Dermis blood vessel endothelial cell (primary cell): ENCODE data around the gene PARD6B. TPM values are rescaled to one million over a fixed set of nuclear protein-coding genes. Genes with fewer than 3 reads are reported as not detected.
A peak's percentile ranks its signal among the peaks of the same experiment; 100 is the strongest.
"Not testable (repeated sequence)": the region's sequence is repeated elsewhere in the genome, so short reads cannot be mapped to it uniquely, and the experiment has no call there.

Source experiments
- DNase-seq: peaks from one replicate; pipeline ENCODE4 v3.0.0; 2010
- total RNA-seq: library from RNA; depleted of rRNA; stranded (reverse); fragments of >200 nt; gene quantifications from 2 replicates; pipeline ENCODE4 v1.2.3, GENCODE V29; 2014

The PARD6B gene
- total RNA-seq, 1 donor from 2014 or later: 0.85 TPM

DNA sequence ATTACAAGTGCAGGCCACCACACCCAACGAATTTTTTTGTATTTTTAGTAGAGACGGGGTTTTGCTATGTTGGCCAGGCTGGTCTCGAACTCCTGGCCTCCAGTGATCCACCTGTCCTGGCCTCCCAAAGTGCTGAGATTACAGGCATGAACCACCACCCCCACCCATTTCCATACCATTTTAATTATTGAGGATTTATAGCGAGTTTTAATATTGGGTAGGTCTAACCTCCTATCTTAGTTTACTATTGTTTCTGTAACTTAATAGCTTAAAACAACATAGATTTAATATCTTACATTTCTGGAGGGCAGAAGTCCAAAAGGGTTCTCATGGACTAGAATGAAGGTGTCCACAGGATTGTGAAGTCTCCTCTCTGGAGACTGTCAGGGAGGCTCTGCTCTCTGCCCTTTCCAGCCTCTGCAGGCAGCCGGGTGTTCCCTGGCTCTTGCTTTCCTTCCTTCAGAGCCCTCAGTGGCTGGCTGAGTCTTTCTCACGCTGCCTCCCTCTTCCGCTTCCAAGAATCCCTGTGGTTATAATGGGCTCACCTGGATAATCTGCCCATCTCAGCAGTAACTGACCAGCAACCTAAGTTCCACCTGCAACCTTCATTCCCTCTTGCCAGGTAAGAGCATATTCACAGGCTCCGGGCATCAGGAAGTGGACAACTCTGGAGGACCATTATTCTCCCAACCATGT is 44.9 kb downstream of the PARD6B start:
- no peak for DNase-seq

- DNase-seq: no peak
Measured at GRCh38 chr20:50777373-50777772, 46.0 kb downstream of the PARD6B start.

- DNase-seq: not testable (repeated sequence)
Measured at GRCh38 chr20:50778994-50779393, 47.6 kb downstream of the PARD6B start.

DNA sequence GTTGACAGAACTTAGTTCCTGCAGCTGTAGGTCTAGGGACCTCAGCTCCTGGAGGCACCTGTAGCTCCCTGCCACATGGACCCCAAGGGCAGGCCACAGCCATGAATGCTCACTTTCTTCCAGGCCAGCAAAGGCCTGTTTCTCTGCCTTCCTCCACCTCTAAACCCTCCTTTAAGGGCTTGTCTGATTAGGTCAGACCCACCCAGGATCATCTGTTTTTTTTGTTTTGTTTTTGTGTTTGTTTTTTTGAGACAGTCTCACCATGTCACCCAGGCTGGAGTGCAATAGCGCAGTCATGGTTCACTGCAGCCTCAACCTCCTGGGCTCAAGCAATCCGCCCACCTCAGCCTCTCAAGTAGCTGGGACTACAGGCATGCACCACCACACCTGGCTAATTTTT is 52.0 kb downstream of the PARD6B start:
- no peak for DNase-seq

- DNase-seq: no peak
Measured at GRCh38 chr20:50783903-50784302, 52.5 kb downstream of the PARD6B start.

DNA sequence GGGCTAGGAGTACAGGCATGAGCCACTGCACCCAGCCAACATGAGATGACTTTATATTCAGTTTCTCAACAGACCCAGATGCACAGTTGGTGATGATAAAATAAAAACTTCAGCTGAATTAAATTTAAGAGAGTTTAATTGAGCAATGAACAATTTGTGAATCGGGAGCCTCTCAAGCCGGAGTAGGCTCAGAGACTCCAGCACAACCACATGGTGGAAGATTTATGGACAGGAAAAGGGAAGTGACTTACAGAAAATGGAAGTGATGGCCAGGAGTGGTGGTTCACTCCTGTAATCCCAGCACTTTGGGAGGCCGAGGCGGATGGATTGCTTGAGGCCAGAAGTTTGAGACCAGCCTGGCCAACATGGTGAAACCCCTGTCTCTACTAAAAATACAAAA is 53.1 kb downstream of the PARD6B start:
- no peak for DNase-seq

DNA sequence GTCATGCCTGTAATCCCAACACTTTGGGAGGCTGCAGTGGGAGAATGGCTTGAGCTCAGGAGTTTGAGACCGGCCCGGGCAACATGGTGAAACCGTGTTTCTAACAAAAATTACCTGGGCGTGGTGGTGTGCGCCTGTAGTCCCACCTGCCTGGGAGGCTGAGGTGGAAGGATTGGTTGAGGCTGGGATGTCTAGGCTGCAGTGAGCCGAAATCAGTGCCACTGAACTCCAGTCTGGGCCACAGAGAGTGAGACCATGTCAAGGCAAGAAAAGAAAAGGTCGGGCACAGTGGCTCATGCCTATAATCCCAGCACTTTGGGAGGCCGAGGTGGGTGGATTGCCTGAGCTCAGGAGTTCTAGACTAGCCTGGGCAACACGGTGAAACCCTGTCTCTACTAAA is 55.3 kb downstream of the PARD6B start:
- DNase-seq: no peak

- no peak for DNase-seq
Measured at GRCh38 chr20:50787181-50787580, 55.8 kb downstream of the PARD6B start.

- DNase-seq: peak; percentile 25
Measured at GRCh38 chr20:50788045-50788991, 56.9 kb downstream of the PARD6B start.

DNA sequence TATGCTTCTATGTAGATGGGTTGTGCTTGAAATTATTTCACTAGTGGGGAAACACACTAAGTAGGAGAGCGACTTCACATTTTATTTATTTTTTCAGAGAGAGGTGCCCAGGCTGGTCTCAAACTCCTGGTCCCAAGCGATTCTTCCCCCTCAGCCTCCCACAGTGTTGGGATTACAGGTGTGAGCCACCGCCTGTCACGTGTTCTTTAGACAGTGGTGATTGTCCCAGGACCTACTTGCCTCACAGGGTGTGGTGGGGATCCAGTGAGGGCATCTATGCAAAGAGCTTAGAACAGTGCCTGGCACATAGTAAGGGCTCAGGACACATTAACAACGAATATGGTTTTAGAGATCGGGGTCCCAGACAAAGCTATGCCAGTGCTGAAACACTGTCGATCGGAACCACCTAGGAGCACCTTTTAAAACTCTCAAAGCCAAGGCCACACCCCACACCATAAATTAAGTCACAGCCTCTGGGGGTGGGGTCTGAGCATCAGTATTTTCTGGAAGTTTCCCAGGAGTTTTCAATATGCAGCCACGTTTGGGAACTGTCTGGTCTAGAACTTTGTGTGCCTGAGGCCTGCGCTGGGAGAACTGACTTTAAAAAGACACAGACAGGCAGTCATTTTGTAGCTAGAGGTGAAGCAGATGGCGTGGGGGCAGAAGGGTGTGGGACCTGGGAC is 58.7 kb downstream of the PARD6B start:
- no peak for DNase-seq

- DNase-seq: peak; percentile 88
Measured at GRCh38 chr20:50790651-50791277, 59.4 kb downstream of the PARD6B start.

DNA sequence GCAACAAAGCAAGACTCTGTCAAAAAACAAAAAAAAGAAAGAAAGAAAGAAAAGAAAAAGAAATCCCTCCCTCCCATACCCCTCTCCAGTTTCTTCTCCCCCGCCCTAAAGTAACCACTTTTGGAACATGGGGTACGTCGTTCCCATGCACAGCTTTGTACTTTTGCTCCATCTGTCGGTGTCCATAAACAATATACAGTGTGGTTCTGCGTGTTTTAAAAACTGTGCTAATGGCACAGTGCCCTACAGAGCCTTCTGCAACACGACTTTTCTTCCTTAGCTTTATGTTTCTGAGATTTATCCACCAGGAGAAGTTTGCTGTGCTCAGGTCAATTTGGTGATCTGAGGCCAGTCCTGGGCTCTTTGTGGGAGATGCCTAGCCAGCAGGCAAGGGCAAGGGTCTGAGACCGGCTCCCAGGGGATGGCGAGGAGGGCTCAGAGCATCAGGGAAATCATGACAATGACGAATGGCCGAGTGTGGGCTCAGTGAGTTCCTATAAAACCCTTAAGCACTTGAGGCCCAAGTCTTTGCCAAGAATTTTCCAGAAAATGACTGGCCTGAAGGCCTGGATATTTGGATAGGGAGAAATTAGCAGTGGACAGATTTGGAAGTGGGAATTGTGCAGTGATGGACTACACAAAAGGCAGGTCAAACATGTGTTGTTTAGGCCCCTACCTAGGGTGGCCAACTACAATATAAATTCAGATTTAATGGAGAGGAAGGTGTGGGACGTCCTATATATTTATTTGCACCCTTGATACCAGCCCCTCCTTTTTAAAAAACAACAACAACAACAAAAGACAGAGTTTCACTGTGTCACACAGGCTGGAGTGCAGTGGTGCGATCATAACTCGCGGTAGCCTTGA is 61.6 kb downstream of the PARD6B start:
- no peak for DNase-seq

DNA sequence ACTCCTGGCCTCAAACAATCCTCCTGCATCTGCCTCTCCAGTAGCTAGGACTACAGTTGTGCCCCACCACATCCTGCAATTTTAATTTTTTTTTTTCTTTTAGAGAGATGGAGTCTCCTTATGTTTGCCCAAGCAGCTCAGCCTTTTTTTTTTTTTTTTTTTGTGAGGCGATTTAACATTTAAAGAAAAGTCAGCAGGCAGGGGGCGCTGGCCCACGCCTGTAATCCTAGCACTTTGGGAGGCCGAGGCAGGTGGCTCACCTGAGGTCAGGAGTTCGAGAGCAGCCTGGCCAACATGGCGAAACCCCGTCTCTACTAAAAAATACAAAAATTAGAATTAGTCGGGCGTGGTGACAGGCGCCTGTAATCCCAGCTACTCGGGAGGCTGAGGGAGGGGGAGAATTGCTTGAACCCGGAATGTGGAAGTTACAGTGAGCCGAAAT is 62.2 kb downstream of the PARD6B start:
- DNase-seq: peak; percentile 56

DNA sequence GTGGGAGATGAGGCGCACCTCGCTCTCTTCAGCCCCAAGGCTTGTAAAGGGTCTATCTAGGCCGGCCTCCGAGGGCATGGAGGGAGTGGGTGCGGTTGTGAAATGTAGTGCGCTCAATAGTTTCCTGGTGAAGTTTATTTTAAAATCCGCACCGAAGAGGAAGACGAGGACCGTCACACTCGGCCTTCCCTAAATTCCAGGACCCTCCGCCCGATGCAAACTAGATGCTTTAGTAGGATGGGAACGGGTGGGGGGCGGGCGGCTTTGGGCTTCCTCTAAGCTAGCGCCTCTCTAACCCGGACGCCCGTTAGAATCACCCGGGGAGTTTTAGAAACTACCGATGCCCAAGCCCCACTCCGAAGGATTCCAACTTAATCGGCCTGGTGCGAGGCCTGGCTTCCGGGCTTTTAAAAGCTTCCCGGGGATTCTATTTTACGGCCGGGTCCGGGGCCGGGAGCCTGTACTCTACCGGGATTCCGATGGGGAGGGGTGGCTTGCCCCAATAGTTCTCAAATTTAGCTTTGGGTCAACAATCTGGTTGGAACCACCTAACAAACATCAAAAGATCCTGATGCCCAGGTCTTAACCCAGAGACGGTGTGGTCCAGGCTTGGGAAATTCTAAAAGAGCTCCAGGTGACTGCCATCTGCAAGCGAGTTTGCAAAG is 62.9 kb downstream of the PARD6B start:
- peak; percentile 7 for DNase-seq

DNA sequence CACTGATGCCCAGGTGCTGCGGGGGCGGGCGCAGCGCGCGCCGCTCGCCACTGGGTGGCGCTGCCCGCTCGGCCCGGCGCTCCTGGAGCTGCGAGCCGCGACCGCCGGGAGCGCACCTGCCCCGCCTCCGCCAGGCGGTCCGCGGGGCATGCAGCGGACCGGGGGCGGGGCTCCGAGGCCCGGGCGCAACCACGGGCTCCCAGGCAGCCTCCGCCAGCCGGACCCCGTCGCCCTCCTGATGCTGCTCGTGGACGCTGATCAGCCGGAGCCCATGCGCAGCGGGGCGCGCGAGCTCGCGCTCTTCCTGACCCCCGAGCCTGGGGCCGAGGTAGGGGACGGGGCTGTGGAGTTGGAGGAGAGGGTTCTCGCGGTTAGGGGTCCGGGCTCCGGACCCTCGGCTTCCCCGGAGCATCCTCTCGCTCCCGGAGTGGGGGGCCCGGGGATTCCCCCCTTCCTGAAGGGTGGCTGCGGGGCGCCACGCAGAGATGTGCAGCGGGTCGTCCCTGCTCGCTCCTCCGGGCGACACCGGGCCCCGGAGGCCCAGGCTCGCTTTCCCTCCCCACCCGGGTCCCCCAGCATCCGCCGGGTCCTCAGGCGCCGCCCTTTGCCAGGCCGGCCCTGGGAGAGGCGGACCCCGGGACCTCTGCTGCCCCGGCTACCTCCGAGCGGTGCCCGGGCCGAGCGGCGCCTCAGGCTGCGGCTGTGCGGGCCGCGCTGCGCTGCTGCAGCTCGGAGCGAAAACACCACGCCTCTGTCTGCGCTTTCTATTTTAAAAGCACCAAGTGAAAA is 63.7 kb downstream of the PARD6B start, which contains the start of gene BCAS4:
TSS of gene BCAS4 (plus strand) at position 216 of the 789 bp plus-strand sequence. CDS start at position 239, 23 bp downstream.
- DNase-seq: peak; percentile 81

DNA sequence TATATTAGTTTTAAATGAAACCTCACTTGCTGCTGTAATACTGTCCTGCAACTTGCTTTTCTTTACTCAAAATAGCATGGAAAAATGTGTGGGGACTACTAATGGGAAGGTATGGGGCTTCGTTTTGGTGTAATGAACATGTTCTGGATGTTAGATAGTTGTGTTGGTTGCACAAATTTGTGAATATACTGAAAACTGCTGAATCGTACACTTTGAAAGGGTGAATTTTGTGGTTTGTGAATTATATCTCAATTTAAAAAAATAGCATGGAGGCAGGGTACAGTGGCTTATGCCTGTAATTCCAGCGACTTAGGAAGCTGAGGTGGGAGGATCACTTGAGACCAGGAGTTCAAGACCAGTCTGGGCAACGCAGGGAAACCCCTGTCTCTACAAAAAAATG is 65.8 kb downstream of the PARD6B start:
- DNase-seq: no peak

GRCh38 chr20:50798650-50799049 is 67.3 kb downstream of the PARD6B start:
- DNase-seq: no peak

GRCh38 chr20:50799176-50799889 is 68.0 kb downstream of the PARD6B start:
- DNase-seq: no peak

- no peak for DNase-seq
Measured at GRCh38 chr20:50799890-50800550, 68.6 kb downstream of the PARD6B start.
